AG10803 (cell line): ENCODE data around the gene OLA1.

ENCODE experiments used
- DNase-seq: peaks from one replicate; pipeline ENCODE4 v3.0.0; 2010; ENCODE audit warnings: low read depth
- H3K4me3 ChIP-seq: 2 replicates; pipeline ENCODE4 v1.5.1; 2011; ENCODE audit warnings: mild to moderate bottlenecking, low read length, control low read depth
- TF ChIP-seq, protein P1 (sequence below): conservative IDR thresholded peaks from 2 replicates; pipeline ENCODE4 v1.5.1; 2011; ENCODE audit warnings: mild to moderate bottlenecking, low read length, control low read depth, inconsistent platforms

The OLA1 gene

DNA sequence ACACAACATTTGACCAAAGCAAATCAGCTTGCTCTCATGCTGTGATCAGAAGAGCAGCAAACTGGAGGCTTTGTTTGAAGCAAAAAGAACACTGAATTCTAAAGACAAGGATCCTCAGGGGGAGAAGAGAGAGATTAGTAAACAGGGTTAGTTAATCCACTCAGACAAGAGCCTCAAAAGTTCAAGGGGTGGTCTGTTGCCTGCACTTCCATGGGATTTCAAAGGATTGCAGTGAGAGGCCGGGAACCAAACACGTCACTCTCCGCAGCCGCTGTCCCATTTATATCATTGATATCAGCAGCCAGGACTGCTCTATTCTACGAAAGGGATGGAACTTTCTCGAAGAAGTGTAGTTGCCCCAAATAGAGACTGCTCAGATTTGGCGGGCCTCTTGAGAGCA, 185.4 kb downstream of the OLA1 start:
- DNase-seq, result no peak
- TF ChIP-seq, protein P1, sequence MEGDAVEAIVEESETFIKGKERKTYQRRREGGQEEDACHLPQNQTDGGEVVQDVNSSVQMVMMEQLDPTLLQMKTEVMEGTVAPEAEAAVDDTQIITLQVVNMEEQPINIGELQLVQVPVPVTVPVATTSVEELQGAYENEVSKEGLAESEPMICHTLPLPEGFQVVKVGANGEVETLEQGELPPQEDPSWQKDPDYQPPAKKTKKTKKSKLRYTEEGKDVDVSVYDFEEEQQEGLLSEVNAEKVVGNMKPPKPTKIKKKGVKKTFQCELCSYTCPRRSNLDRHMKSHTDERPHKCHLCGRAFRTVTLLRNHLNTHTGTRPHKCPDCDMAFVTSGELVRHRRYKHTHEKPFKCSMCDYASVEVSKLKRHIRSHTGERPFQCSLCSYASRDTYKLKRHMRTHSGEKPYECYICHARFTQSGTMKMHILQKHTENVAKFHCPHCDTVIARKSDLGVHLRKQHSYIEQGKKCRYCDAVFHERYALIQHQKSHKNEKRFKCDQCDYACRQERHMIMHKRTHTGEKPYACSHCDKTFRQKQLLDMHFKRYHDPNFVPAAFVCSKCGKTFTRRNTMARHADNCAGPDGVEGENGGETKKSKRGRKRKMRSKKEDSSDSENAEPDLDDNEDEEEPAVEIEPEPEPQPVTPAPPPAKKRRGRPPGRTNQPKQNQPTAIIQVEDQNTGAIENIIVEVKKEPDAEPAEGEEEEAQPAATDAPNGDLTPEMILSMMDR, result no peak
- no peak overlapping the region for H3K4me3 ChIP-seq

DNA sequence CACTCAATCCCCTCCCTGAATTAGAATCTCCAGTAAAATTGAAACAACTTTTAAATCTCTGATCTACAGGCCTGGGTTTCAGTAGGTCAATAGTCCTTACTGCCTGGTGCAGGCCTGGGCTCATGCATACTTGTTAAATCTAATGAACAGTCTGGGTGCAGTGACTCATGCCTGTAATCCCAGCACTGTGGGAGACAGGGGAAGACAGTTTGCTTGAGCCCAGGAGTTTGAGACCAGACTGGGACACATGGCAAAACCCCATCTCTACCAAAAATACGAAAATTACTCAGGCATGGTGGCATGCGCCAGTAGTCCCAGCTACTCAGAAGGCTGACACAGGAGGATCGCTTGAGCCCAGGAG, 188.5 kb downstream of the OLA1 start:
- DNase-seq, result peak; percentile 38
- TF ChIP-seq, protein P1, result no peak
- no peak overlapping the region for H3K4me3 ChIP-seq

DNA sequence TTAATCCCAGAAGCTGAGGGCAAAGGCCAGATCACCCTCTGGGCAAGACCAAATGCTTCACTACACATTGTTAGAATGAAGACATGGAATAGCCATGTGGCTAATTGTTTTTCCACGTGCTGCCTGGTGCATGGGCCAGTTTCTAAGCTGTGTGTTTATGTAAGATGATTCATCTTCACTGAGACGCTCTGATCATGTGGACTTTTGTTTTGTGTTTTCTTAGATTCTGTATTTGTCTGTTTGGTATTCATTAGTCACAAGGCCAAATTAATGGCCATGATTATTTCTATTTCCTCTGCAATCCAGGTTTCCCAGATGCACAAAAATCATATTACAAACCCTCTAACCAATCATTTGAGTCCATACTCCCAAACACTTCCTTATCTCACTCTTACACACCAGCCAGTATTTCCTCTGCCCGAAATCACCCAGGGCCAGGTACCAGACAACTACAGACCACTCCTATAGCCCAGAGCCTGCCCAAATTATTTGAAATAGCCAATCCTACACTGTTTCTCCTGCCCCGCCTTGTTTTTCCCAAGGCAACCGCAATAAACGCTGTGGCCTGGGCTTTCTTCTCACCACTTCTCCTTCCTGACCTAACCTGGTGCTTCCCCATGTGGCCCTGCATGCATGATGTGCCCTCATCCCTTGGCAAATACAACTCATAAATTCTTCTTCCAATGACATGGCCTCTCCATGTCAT, 189.0 kb downstream of the OLA1 start:
- no peak overlapping the region for H3K4me3 ChIP-seq
- peak; percentile 68 for DNase-seq
- TF ChIP-seq, protein P1, result no peak

DNA sequence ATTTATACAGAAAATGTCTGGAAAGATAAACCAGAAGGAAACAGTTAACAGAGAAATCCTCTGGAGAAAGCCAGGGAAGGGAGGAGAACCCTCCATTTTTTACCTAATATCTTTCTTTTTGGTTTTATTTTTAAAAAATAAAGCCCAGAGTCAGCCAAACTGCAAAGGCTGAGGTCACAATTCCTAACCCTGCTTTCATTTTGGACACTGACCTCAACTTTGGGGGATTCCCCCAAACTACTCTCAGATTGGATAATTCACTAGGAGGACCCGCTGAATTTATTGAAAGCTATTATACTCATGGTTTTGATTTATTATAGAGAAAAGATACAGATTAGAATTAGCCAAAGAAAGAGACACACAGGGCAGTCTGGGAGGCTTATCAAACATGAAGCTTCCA, 189.9 kb downstream of the OLA1 start:
- H3K4me3 ChIP-seq, result no peak overlapping the region
- DNase-seq, result no peak
- TF ChIP-seq, protein P1, result no peak

DNA sequence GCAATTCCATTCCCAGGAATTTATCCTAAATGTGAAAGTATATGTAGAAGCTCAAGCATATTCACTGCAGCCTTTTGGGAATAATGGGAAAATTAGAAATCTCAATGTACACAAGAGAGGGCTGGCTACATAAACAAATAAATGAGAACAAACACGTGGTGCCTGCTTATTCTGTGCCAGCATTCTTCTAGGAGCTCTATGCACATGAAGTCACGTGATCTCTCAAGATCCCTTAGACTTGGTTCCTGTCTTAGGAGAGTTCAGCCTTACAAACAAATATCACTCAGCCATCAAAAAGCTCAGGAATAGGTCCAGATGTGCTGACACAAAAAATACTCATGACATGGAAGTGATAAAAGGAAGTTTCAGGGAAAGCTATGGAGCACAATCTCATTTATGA, 190.3 kb downstream of the OLA1 start:
- TF ChIP-seq, protein P1, result no peak
- no peak for DNase-seq
- no peak overlapping the region for H3K4me3 ChIP-seq

DNA sequence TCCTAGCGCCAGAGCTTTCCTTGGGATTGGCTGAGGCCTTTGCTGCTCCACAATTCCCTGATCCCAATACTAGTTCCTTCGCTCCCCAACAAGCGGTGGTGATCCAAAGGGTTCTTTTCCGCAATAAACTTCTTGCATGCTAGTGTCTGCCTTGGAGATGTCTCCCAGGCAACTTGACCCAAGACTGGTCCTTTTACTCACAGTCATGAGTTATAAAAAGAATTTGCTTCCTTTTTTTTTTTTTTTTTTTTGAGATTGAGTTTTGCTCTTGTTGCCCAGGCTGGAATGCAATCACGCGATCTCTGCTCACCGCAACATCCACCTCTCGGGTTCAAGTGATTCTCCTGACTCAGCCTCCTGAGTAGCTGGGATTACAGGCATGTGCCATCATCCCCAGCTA, 193.4 kb downstream of the OLA1 start:
- no peak for DNase-seq
- no peak overlapping the region for H3K4me3 ChIP-seq
- TF ChIP-seq, protein P1, result no peak

DNA sequence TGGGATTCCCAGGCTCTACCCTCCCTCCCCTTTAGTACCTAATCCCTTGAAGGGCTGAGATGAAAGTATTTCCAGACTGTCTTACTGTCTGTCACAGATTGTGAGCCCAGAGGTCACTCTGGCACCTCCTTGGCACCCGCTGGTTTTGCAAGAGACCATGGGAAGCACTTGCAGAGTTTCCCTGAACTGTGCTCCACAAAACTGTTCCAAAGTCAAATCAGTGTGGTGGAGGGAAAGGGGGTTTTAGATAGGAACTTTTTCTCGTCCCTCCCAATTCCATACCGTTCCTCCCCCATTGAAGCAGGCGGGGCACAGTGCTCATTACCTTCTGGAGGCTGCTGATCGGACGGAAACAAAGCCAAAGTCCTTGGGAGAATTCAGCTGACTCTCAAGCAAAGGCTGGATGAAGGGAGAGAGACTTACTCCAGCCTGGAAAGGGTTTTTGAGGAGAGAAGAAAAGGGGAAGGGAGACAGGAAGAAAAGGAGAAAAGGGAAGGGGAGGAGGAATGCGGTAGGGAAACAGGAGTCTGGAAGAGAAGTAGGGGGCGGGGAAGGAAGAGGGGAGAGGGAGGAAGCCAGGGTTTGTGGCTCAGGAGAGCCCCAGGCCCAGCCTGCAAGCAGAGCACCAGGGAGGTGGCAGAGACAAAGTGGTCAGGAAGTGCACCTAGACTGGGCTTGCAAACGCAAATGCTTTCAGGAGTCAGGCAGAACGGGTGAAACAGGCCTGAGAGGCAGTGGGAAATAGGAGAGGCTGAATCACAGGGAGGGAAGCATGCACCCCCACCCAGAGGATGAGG, 194.8 kb downstream of the OLA1 start:
- H3K4me3 ChIP-seq, result no peak overlapping the region
- no peak for DNase-seq
- TF ChIP-seq, protein P1, result no peak
